HG02678 (cell line): ENCODE measurements around the gene DNMBP.
"Not testable (repeated sequence)": the region's sequence is repeated elsewhere in the genome, so short reads cannot be mapped to it uniquely, and the experiment has no call there.

ENCODE experiments used
- ATAC-seq: cut with Tn5 transposase; IDR thresholded peaks from one replicate; pipeline ENCODE4 v1.9.1; 2021; ENCODE audit warnings: mild to moderate bottlenecking, moderate library complexity; ENCODE audit not compliant: unreplicated experiment

The DNMBP gene

DNA sequence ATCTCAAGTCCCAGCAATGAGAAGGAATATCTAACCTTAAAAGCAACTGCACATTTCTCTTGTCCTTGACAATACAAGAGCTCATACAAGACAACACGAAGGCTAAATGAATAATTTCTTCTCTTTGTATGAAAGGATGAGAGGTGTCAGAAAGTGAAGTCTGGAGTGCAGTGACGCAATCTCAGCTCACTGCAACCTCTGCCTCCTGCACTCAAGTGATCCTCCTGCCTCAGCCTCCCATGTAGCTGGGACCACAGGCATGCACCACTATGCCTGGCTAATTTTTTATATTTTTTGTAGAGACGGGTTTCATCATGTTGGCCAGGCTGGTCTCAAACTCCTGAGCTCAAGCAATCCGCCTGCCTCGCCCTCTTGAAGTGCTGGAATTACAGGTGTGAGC lies 24.1 kb downstream of the DNMBP start:
- ATAC-seq = not testable (repeated sequence)

DNA sequence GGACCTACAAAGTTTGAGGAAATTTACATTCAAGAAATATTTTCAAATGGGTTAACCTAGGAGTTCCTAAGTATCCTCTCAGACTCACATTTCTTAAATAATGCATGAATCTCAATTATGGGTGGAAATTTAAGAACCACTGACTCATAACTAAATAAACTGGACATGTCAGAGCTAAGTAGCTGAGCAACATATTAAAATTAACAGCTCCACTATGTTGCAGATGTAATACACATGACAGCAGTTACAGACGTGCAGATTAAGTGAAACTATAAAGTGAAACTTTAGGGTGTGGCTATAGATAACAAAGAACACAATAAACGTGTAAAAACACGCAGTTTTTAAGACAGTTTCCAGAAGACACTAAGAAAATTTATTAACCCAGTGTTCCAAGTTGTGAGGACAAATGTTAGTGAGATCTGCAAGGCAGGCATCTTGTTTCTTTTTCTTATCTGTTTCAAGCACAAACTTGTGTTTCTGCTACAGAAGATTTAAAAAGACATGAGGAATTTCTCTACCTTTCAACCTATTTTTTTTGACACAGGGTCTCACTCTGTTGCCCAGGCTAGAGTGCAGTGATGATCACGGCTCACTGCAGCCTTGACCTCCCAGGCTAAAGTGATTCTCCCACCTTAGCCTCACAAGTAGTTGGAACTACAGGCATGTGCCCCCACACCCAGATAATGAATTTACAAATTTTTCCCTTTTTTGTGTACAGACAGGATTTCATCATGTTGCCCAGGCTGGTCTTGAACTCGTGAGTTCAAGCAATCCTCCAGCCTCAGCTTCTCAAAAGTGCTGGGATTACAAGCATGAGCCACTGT lies 25.3 kb downstream of the DNMBP start:
- no peak for ATAC-seq

DNA sequence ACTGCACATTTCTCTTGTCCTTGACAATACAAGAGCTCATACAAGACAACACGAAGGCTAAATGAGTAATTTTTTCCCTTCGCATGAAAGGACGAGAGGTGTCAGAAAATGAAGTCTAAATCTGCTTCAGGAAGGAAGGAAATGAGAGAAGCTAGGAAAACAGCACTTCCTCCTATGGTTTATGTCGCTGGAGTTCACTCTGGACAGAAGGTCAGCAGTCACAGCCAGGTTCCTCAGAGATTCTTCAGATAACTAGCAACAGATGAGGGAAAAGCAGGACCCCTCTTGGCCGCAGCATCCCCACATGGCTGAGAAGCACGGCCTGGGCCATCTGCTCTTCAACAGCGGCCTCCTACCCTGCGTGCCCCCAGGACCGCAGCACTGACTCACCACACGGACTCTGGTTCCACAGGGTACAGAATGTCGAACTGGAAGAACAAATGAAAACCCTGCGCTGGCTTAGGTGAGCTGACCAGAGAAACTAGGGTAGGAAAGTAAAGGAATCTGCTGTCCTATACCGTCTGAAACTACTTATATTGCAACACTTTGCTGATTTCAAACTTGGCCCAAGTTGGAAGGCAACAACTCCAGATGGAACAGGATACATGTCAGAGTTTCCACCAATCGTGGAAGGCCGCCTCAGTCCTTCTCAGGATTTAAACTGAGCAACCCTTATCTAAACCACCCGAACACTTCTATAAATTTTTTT lies 26.3 kb downstream of the DNMBP start:
- no peak for ATAC-seq

DNA sequence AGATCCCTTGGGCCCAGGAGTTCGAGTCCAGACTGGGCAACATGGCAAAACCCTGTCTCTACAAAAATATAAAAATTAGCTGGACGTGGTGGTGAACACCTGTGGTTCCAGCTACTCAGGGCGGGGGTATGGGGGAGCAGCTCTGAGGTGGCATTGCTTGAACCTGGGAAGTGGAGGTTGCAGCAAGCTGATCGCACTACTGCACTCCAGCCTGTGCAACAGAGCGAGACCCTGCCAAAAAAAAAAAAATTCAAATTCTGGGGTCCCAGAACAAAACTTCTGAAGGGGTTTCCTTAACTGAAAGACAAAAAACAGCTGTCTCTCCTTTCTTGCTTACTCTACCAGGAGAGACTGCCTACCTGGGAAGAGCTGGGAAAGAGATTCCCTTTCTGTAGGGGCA lies 27.0 kb downstream of the DNMBP start:
- ATAC-seq = no peak

DNA sequence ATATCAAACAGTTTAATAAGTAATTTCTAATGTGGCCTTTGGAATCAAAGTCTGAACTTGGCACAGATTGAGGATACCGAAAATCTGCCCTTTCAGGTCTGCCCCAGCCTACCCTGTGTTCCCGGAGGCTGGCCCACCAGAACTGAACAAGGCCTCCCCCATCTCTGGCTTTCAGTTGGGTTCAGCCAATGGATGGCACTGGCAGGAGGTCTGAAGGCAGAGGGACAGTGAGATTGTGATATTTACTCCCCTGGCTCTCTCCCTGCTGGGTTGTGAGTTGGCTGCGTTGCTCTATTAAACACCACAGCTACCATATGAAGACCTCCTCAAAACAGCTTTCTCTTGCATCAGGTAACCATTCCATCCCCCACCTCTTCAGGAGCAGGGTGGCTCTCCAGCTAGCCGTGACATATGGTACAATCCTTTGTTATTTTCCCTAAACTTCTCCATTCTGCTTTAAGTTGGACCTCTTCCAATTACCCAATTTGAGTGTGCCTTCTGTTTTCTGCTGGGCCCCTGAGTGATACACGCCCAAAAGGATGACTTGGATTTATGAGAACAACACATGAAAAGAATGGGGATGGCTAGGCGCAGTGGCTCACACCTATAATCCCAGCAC lies 28.1 kb downstream of the DNMBP start:
- no peak for ATAC-seq

DNA sequence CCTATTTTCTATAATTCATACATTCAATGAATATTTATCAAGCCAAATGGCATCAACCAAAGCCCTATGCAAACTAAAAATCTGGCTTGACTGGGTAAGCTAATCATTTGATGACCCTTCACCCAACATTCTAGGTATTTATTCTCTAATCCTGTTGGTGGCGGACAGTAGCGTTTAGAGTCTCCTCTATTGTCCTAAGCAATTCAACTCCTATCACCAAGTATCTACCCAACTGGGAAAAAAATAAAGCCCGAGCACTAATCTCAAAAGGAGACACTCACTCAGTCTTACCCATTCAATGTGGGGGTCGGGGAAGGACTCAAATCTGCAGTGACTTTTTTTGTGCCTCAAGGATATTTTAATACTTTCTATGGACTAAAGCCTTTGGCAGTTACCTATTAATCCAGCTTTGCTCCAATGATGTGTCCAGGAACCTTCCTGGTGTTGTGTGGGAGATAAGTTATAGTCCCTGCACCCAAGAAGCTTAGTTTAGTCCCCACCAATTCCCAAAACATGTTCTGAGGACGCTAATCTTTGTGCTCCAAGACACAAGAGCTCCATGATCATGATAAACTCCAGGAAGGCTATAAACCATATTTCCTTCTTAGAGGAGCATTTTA lies 30.6 kb downstream of the DNMBP start:
- no peak for ATAC-seq

DNA sequence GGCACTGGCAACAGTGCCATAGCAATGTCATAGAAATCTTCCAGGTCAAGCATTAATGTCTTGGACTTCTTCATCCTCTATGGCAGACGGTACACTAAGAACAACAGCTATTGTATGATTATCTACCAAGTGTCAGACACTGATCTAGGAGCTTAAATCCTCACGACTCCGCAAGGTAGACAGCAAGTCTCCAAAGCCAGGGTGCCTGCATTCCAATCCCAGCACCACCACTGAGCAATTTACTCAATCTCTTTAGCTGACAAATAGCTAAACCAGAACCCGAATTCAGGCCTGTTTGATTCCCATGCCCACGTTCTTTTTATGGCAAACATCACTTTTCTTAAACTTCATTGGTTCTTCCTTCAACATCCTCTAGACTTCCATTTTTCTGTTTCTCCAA lies 31.8 kb downstream of the DNMBP start:
- ATAC-seq = no peak

DNA sequence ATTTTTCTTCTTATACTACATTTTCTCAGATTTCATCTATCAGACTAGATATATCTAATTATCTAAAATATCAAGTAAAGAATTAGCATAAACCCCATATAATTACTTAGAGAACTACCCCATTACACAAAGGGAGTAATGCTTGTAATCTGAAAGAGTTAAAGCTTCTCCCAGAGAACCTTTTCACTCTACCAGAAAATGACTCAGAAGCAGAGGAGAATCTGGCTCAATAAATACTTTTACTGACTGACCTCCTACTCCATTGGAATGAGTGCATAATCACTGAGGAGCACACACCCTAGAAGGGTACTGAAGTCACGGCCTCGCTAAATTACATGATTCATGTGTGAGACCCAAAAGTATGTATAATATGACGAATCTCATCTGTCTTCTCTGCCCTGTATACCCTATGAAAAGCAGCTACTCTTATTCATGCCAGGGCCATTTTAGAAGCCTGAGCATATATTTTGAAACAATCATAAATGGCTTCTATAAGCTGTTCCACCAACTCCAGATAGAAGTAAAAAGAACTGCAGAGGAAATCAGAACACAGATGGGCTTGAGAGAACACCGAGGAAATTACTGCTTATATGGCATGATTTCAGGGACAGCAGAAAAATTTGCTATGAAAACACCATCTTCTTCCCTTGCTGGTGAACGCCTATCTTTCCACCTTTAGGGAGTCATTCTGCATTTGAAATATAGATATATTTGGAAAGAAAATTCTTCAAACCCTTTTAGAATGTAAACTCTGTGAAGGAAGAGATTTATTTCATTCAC lies 32.7 kb downstream of the DNMBP start:
- no peak for ATAC-seq

DNA sequence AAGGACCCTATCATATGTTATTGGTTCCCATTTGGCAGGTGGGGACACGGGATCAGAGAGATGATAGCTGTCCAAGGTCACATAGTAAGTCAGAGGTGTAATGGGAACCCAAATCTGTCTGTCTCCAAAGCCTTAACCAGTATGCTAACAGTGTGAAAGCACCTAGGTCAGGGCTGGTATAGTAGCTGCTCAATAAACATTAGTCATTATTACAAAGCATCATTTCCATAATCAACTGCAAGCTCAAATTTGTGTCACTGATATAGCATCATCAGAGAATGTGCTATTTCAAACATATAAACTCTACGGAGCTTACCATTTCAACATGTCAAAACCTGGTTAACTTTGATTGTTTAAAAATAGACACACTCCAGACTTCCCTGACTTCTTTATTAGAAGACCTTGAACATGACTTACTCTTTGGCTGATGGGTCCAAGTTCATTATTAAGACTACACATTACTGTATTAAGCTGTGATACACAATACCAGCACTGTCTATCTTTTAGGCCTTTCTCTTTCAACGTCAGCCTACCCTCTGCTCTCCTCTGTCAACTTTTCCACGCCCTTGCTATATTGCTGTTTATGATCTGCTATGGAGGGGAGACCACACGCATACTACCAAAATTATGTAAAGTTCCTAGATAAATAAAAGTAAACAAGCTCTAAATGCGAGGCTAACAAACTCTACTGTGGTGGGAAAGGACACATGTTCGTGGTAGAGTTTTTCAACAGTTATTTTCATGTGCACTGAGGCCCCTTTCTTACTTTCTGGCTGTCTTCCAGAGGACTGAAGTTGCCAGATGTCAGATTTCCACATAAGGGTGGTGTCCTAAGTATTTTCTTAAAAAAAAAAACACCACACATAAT lies 33.6 kb downstream of the DNMBP start:
- ATAC-seq = no peak

DNA sequence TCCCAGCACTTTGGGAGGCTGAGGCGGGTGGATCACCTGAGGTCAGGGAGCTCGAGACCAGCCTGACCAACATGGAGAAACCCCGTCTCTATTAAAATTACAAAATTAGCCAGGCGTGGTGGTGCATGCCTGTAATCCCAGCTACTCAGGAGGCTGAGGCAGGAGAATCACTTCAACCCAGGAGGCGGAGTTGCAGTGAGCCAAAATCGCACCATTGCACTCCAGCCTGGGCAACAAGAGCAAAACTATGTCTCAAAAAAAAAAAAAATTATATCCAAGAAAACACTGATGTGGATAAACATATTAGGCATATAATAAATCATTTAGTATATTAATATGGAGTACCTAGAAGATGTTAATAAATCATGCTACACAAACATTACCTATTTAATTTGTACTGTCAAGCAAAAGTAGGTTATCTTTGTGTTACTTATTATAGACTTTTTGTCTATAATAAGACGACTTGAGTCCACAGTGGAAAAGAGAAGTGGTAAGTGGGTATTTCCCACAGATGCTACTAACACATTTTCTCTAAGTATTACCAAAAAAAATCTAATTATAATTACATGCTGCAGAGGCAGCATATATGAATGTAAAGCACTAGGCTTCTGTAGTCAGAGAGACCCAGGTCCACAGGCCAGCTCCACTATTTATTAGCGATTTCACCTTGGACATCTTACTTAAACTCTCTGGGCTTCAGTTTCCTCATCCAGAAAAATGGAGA lies 34.5 kb downstream of the DNMBP start:
- ATAC-seq = no peak

DNA sequence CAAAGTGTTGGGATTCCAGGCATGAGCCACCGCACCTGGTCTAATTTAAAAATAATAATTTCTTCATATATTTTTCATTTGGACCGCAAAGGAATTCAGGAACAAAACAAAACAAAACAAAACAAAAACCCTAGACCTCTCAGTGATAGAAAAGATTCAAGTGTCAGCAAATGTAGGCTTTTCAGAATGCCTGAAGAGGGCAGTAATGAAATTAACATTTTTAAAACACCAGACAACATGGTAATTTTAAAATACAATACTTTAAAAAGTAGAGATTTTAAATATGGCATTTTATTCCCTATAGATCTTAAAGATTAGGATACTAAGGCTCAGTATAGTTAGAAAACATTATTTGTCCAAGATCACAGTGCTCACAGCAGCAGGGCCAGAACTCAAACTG lies 36.6 kb downstream of the DNMBP start:
- no peak for ATAC-seq

DNA sequence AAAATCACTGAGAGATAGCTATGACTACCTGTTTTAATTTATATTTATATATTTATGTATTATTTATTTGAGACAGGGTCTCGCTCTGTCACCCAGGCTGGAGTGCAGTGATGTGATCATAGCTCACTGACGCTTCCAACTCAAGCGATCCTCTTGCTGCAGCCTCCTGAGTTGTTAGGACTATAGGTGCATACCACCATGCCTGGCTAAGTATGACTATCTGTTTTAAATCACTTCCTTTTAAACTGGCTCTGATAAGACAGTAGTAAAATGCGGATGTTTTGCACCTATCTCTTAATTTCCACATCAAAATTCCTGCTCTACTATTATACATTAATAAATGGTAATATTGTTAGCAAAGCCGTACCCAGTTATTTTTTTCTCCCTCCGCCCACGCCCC lies 41.8 kb downstream of the DNMBP start:
- no peak for ATAC-seq

DNA sequence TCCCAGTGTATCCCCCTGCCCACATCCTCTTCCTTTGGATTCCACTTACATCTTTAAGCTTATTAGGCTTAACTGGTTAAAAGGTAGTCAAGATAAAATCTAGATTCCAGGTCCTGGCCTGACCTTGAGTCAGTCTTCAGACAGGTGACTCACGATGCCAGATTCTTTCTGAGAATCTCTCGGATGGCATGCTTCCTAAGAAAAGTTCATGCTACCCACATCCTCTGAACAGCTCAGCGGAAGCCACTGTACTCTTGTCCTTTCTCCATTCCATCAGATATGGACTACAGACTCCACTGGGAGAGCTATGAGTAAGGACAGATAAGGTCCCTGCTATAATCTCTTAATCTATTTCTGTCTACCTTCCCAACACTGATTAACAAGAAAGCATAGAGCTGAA lies 43.4 kb downstream of the DNMBP start:
- ATAC-seq = no peak

DNA sequence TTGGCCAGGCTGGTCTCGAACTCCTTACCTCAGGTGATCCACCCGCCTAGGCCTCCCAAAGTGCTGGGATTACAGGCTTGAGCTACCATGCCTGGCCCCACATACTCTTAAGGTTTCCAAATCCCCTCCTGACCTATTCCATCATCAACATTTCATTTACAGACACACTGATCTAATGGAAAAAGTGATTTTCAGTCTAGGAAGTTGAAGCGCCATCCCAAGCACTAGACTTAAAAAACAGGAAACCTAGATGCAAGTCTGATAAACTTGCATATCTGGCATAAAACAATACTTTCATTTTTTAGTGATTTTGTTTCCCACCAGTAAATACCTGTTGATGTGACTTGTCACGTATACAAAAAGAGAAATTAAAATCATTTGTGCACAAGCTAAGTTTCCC lies 44.0 kb downstream of the DNMBP start:
- ATAC-seq = no peak

DNA sequence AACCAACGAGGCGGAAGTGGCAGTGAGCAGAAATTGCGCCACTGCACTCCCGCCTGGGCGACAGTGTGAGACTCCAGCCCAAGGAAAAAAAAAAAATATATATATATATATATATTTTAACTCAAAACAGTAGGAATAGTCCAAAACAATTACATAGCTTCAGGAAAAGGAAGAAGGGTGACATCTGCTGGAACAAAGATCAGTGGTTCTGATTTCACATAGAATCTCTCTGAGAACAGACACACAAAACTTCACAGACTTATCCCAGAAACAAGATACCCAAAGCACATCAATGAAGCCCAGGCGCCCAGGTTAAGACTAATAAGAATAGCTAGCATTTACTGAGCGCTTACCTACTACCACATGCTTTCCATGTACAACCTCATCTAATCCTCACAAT lies 45.0 kb downstream of the DNMBP start:
- ATAC-seq = no peak

DNA sequence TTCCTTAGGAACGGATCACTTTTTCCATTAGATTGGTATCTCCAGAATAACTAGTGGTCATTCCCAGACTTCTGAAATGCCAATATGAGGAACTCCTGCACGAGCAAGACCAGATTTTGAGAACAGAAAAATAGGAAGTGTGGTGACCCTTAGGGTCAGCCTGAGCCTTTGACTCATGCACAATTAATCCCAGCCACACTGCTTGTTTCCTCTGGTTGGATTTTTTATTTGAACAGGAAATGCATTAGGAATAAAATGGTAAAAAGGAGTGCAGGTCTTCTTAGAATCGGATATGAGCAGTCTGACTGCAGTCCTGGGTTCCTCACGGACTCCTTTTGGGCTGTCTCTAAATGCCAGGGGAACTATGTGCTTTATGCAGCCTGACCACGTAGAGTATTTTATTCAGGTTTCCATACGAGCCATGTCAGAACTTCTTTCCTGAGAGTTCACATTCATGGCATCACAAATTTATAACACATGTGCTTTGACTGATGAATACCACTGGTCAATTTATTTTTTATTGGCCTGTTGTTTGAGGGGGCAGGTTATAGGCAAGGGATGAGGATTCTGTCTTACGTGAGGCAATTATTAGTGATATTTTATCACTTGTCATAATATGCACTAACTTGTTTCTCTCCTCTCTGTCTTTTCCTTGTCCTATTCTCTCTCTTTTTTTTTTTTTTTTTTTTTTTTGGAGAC lies 46.1 kb downstream of the DNMBP start:
- ATAC-seq = not testable (repeated sequence)

DNA sequence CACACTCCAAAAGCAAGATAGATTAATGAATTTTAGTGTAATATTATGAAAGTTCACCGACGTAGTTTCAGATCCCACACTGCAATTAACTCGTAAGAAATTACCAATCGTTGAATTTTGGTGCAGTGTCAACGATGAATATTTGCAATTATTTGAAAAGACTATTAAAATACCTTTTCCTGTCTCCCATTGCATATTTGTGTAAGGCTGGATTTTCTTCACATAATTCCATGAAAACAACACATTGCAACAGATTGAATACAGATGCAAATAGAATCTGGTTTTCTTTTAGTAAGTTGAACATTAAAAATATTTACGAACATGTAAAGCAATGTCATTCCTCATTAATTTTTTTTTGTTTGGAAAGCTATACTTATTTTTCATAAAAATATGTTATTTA lies 50.9 kb downstream of the DNMBP start:
- no peak for ATAC-seq

DNA sequence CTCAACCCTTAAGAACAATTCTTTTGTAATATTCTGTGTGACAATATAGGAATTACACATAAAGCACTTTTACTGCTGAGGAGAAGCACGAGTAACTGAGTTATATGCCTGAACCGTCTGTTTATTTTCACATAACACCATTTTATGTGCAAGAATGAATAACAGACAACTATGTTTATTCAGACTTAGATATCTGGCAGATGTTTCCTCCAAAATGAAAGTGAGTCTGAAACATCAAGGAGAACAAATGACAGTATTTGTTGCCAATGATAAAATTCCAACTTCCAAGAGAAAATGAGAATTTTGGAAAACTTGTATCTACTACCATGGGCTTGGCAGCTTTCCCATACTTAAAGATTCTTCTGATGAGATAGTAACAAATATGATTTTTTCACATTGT lies 51.4 kb downstream of the DNMBP start:
- no peak for ATAC-seq

DNA sequence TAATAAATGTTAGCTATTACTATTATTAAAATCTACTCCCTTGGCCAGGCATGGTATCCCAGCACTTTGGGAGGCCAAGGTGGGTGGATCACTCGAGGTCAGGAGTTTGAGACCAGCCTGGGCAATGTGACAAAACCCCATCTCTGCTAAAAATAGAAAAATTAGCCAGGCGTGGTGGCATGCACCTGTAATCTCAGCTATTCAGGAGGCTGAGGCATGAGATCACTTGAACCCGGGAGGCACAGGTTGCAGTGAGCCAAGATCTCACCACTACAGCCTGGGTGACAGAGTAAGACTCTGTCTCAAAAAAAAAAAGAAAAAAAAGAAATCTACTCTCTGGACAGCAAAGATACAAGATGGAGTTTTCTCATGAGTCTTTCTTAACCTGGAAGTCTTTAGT lies 56.2 kb downstream of the DNMBP start:
- not testable (repeated sequence) for ATAC-seq
